ENCODE measurements around the gene SLAMF1.
"Not testable (repeated sequence)": the region's sequence is repeated elsewhere in the genome, so short reads cannot be mapped to it uniquely, and the experiment has no call there.

Gene SLAMF1

GRCh38 chr1:160638540-160638857 is 8.3 kb downstream of the SLAMF1 start:
- no peak for DNase-seq

GRCh38 chr1:160637821-160638539 is 8.9 kb downstream of the SLAMF1 start:
- DNase-seq: no peak

GRCh38 chr1:160637065-160637464 is 9.8 kb downstream of the SLAMF1 start:
- no peak for DNase-seq

GRCh38 chr1:160636547-160636946 is 10.3 kb downstream of the SLAMF1 start:
- DNase-seq: no peak

GRCh38 chr1:160636076-160636475 is 10.8 kb downstream of the SLAMF1 start:
- DNase-seq: no peak

GRCh38 chr1:160634543-160635491 is 12.0 kb downstream of the SLAMF1 start:
- no peak for DNase-seq

- no peak for DNase-seq
These were observed 13.4 kb downstream of the SLAMF1 start for GRCh38 chr1:160633330-160633903.

GRCh38 chr1:160631983-160632625 is 14.7 kb downstream of the SLAMF1 start:
- no peak for DNase-seq

GRCh38 chr1:160630523-160631451 is 16.1 kb downstream of the SLAMF1 start:
- DNase-seq: no peak

- no peak for DNase-seq
These were observed 17.3 kb downstream of the SLAMF1 start for GRCh38 chr1:160629286-160630210.

GRCh38 chr1:160628799-160629263 is 18.0 kb downstream of the SLAMF1 start:
- DNase-seq: no peak

- not testable (repeated sequence) for DNase-seq
These were observed 19.1 kb downstream of the SLAMF1 start for GRCh38 chr1:160627677-160628289.

GRCh38 chr1:160626509-160627342 is 20.1 kb downstream of the SLAMF1 start:
- DNase-seq: no peak

GRCh38 chr1:160625725-160626498 is 20.9 kb downstream of the SLAMF1 start:
- DNase-seq: no peak

- no peak for DNase-seq
These were observed 21.5 kb downstream of the SLAMF1 start for GRCh38 chr1:160625321-160625720.

GRCh38 chr1:160624464-160624863 is 22.4 kb downstream of the SLAMF1 start:
- DNase-seq: no peak

- DNase-seq: no peak
These were observed 23.0 kb downstream of the SLAMF1 start for GRCh38 chr1:160623862-160624261.

- no peak for DNase-seq
These were observed 23.6 kb downstream of the SLAMF1 start for GRCh38 chr1:160623227-160623633.

Data from DMS 273 treated with DMSO at 0.1 percent for 48 hours (cell line).